ENCODE results near the gene RRP8. TPM values are rescaled to one million over a fixed set of nuclear protein-coding genes. Genes with fewer than 3 reads are reported as not detected.

Gene RRP8
- total and polyA plus RNA-seq, 9 of the 15 experiments (the other 6 are each of a cell fraction or from before 2014, with no cell fraction given): 5.7 to 47.3 (median 32.6) TPM

GRCh38 chr11:6557063-6557462, 46.4 kb downstream of the RRP8 start (continued):
- no peak for TF ChIP-seq CTCFL (IDR thresholded peaks at IDR 0.05; ENCODE audit: borderline replicate concordance, insufficient read depth, low read depth, low read length, poor library complexity, severe bottlenecking)

- no peak for DNase-seq (ENCODE audit: extremely low read depth in 1 of 4, low spot score in 3 of 4)
- no peak for TF ChIP-seq XRCC5 (IDR thresholded peaks at IDR 0.05; ENCODE audit: low read depth, low read length)
- TF ChIP-seq ZNF764 (CRISPR knock-in tag; IDR thresholded peaks at IDR 0.05; ENCODE audit: low read depth): no peak
- no peak for TF ChIP-seq ETV5 (CRISPR knock-in tag; IDR thresholded peaks at IDR 0.05; ENCODE audit: low read depth)
- TF ChIP-seq MLLT1 (IDR thresholded peaks at IDR 0.05): peak in 1 of 2 experiments; percentile 62; a peak in 2 of 4 replicates
- TF ChIP-seq KLF1 (tag; IDR thresholded peaks at IDR 0.05): no peak
- no peak for TF ChIP-seq MTA3 (IDR thresholded peaks at IDR 0.05; ENCODE audit: borderline replicate concordance)
- peak; percentile 78; the same call in 1 of the 2 replicates for TF ChIP-seq ZBTB33 (CRISPR knock-in tag; IDR thresholded peaks at IDR 0.05)
- peak; percentile 43 for TF ChIP-seq DACH1 (IDR thresholded peaks at IDR 0.05; ENCODE audit: partially characterized antibody)
- in situ Hi-C loops (cut with MboI) (no loop called here), intact Hi-C loops (cut with micrococcal nuclease) (no loop called here)
- WGBS (ENCODE audit: insufficient coverage, low coverage, missing lambda C conversion rate): 85% methylated on average over 11 of the region's 11 CpGs
- H3K9me3 ChIP-seq (replicated peaks; ENCODE audit: control insufficient read depth, insufficient read depth, low read depth, low read length): no peaks in the 10 kb centered on the region
- no peak overlapping the region for H3K4me2 ChIP-seq (ENCODE audit: insufficient read depth, low read length)
- ChIA-PET CTCF (ENCODE audit: low intra/inter-chr PET ratio) (no interaction called here), POLR2A (interaction anchor here (0.6 to 2.7 kb wide), 6 partner anchors 11 to 89 kb away, joined by 3 to 19 read pairs (median 3); no protein-coding TSS in a partner anchor)
- no peaks in the 10 kb centered on the region for H3K27me3 ChIP-seq (ENCODE audit: control insufficient read depth in 2 of 2, insufficient read depth in 2 of 2, low read length in 2 of 2)
- no peaks in the 10 kb centered on the region for H3K36me3 ChIP-seq (ENCODE audit: control insufficient read depth, insufficient read depth, low read length)
- ATAC-seq: no peak
- BruUV-seq (replicated peaks): no TSS peak
- no peaks in the 10 kb centered on the region for H3K9me1 ChIP-seq (ENCODE audit: control insufficient read depth, insufficient read depth, low read length)
- H3K9ac ChIP-seq (ENCODE audit: insufficient read depth in 1 of 2, low read depth in 2 of 2, low read length in 2 of 2): peak overlapping the region in 1 of 2 experiments; percentile 69; a peak in 2 of 4 replicates
- H3K4me1 ChIP-seq (replicated peaks in 1 of 2; ENCODE audit: control insufficient read depth in 2 of 2, insufficient read depth in 2 of 2, low read length in 2 of 2): peaks cover 23% of the 10 kb centered on the region in 2 experiments
- H3K27ac ChIP-seq (ENCODE audit: extremely low read depth, low read depth, low read length): peak overlapping the region; percentile 58
- H3K4me3 ChIP-seq: no peak overlapping the region
- no peaks in the 10 kb centered on the region for H4K20me1 ChIP-seq (replicated peaks; ENCODE audit: control insufficient read depth, insufficient read depth, low read length)
- no peaks in the 10 kb centered on the region for H3K79me2 ChIP-seq (ENCODE audit: control insufficient read depth, insufficient read depth, low read length)
- no peak overlapping the region for H2AFZ ChIP-seq (ENCODE audit: low read depth, low read length)
- no peak for FAIRE-seq
Observed at GRCh38 chr11:6556139-6556949, 47.1 kb downstream of the RRP8 start.

Measured in K562 (cell line).